GM21423 (cell line): ENCODE measurements around the gene ATP4A.

Experiments used
- ATAC-seq: cut with Tn5 transposase; IDR thresholded peaks from one replicate; pipeline ENCODE4 v1.9.1; 2021; ENCODE audit warnings: mild to moderate bottlenecking, moderate library complexity; ENCODE audit not compliant: unreplicated experiment

Gene ATP4A

DNA sequence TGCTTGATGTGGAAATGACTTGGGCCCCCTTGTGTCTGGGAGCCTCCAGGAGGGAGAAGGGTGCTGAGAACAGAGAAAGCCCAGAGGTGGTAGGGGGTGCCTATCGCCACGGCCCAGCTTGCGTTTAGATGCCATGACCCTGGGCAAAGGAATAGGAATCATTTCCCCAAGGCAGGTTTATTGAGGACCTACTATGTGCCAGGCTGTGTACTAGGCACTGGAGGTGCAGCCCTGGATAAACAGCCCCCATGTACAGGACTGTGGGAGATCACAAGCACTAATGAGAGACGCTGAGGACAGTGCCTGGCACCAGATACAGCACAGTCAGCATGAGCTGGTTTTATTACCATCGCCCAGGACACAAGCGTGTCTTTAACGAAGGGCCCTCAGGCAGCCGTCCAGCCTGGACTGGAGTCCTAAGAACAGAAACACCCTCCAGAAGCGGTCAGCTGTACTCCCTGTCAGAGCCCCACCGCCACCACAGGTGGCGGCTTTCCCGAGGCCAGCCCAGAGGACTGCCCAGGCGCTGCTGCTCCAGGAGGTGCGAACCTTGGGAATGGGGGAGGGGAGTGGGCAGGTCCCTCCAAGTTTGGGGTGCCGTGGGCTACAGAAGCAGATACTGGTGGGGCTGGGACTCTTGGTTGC lies 13.5 kb downstream of the ATP4A start:
- ATAC-seq: no peak

DNA sequence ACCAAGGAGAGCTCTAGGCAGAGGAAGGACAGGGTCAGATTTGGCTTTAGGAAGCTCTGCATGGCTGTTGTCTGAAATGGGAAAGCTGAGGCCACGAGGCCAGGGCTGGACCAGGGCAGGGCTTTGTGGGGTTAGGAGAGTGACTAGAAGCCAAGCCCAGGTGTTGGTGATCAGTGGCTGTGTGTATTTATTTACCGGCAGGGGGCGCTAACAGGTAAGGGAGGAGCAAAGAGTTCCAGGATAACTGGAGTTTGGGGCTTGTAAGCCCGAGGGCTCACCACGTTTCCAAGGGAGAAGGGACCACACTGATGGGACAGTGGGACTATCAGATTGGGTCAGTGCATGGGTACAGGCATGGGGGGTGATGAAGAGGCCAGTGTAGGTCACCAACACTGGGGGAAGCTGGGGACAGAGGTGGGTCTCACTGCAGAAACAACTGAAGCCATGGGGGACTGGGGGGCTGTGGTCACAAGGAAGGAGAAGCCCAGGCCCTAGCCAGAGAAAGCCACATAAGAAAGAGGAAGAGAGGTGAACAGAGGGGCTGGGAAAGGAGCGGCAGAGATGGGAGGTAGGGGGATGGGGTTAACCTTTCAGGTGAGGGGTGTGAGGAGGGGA lies 14.2 kb downstream of the ATP4A start:
- no peak for ATAC-seq

DNA sequence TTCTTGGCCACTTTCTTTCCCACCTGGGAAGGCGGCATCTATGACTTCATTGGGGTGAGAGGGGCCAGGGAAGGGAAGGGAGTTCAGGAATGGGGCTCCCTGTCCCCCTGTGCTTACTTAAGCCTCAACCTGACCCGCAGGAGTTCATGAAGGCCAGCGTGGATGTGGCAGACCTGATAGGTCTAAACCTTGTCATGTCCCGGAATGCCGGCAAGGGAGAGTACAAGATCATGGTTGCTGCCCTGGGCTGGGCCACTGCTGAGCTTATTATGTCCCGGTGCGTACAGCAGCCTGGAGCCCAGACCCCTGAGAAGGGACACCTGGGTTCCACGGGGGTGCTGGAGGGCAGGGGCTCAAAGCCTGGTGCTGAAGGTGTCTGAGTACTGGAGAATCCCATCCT lies 16.9 kb downstream of the ATP4A start:
- ATAC-seq: no peak

DNA sequence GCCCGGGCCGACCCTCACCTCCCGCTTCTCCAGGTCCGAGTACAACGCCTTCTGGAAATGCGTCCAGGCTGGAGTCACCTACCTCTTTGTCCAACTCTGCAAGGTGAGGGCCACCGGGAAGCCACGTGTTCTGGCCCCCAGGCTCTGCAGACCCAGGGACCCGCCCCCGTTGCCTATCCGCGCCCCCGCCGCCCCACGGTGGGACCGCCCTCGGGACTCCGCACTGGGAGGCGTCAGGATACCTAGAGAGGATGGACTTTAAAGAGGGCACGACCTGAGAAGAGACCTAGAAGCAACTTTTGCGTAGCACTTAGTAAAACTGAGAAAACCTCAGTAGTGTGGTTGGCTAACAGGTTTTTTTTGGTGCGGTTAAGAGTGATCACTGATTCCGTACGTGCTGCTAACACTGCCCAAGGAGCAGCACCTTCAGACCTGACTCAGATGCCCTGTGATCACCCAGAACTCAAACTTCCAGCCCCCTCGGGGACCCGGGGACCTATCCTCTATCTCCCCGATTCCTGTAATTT lies 17.5 kb downstream of the ATP4A start:
- peak; percentile 28 for ATAC-seq

DNA sequence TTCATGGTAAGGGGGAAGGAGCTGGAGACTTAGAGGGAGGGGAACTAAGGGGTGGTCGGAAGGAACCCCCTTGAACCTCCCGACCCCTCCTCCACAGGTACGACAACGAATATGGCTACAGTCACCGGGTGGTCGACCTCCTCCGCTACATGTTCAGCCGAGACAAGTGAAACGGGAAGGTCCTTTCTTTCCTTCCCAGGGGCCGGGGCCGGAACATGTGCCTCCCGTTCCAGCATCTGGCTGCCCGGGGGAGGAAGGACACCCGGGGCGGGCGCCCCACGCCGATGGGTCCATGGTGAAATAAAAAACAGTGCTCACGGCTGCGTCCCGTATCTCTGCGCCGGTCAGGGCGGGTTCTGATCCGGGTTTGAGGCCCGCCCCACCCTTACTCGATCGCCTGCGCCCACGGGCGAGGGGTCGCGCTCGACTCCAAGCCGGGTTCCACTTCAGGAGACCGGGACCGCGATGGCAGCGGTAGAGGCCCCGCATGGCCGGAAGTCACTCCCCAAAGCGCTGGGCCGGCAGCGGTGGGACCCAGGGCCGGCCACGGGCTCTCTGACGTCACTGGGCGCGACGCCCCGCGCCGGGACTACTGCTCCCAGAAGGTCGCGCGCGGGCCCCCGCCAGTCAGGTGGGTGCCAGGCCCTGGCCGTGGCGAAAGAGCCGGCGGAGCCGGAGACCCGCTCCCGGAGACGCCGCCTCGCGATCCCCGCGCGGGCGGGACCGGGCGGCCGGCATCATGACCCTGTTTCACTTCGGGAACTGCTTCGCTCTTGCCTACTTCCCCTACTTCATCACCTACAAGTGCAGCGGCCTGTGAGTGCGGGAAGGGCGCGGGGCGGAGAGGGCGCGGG lies 18.2 kb downstream of the ATP4A start, which contains the start of gene TMEM147:
TSS of gene TMEM147 (plus strand) at position 626 of the 854 bp plus-strand sequence. CDS start at position 740, 114 bp downstream.
- ATAC-seq: peak; percentile 84

DNA sequence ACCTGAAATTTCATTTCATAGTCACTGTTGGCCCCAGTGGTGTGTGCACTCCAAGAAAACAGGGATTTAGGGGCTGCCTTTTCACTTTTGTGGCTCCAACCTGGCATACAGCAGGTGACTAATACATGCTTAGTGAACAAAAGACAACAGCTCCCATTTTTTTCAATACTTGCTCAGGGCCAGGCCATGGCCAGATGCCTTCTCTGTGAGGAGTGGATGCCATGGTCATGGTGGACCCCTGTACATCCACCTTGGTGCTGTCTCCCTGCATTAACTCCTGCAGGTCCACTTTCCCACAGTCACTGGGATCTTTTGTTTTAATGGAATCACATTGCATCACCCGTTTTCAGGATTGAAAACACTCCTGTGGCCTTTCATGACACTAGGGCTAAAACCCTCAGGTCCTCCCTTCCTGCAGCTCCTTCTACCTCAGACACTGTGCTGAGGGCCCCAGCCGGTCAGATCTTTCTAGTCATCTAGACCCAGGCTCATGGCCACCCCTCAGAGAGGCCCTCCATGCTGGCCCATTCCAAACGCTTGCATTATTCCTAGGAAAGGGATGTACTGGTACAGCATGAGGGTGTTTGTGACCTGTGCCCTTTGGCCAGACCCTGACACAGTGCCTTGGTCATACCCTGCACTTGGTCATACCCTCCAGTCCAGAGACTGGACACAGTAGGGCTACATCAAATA lies 19.2 kb downstream of the ATP4A start:
- no peak for ATAC-seq

DNA sequence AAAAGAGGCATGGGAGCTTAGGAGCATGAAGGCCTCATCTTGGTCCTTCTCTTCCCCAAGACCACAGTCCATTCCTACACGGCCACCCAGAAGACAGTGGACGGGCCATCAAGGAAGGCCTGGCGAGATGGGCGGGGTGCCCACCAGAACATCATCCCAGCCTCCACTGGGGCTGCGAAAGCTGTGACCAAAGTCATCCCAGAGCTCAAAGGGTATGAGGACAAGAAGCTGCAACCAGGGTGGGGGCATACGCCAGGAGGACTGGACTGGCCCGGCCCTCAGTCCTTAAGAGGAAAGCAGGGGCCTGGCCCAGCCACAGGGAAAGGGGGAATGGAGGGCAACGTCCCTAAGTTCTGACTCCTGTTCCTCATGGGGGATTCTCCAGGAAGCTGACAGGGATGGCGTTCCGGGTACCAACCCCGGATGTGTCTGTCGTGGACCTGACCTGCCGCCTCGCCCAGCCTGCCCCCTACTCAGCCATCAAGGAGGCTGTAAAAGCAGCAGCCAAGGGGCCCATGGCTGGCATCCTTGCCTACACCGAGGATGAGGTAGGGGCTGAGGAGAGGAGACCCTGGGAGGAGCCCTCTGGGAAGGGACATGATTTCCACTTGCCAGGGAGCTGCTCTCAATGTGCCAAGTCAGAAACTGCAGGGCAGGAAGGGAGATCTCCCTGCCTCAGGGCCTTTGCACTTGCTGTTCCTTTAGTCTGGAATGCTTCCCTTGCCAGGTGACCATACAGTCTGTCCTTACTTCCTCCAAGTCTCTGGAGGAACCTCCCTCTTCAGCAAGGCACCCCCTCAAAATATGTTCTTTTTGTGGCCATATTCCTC lies 20.0 kb downstream of the ATP4A start:
- no peak for ATAC-seq

DNA sequence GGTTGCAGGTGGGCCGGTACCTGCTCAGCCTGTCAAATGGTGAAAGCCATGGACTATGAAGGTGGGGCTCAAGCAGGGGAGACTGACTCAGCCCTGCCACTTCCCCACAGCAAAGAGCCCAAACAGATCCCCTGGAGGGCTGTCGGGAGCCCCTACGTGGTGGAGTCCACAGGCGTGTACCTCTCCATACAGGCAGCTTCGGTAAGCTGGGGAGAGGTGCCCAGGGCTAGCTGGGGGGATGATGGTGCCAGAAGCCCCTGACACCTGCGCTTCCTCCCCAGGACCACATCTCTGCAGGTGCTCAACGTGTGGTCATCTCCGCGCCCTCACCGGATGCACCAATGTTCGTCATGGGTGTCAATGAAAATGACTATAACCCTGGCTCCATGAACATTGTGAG lies 21.2 kb downstream of the ATP4A start:
- no peak for ATAC-seq

DNA sequence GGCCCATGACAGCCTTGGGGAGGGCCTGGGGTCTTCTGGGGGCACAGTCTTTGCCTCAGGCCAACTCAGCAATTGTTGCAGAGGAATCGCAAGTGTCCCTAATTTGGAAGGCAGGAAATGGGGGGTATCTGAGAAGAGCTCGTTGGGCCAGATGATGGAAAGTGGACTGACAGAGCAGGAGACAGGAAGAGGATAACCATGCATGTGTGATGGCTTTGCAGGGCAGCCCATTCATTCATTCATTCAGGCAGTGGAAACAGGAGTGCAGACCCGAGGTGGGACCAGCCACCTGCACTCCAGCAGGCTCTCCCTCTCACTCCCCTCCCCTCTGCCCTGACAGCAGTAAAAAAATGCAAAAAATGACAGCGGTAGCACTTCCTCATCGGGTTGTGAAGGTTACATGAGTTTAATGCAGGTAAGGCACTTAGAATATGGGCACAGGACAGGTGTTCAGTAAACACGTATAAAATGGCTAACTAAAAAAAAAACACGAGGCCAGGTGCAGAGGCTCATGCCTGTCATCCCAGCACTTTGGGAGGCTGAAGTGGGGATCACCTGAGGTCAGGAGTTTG lies 23.0 kb downstream of the ATP4A start:
- ATAC-seq: no peak

DNA sequence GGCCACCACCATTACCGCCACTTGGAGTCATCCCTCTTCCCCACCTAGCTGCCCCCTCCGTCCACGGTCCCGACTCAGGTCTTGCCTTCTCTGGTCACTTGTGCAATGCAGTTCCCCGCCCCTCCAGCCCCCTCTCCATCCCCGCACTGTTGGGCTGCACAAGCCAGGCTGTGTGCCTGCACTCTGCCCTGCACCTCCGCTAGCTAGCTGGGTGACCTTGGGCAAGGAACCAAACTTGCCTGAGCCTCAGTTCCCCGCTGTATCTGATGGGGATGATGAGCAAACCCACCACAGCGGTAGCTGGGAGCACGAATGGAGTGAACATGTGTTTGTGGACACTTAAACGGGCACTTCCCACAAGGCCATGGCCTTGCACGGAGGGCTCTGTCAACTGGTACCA lies 23.6 kb downstream of the ATP4A start:
- ATAC-seq: no peak

DNA sequence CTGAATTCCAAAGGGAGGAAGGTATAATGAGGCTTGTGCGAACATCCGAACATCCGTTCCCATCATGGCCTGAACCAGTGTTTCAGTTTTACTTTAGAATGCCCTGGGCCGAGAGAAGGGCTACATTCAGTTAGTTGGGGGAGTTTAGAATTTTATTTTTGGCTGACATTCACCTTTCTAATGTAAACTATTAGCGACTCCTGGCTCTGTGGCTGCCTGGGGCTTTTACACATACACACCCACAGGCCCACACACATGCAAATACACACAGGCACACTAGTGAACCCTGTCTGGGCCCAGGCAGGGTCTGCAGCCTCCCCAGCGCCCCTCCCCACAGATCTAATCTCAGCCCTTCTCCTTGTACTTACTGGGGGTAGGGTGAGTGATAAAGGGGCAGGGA lies 24.1 kb downstream of the ATP4A start:
- ATAC-seq: no peak

DNA sequence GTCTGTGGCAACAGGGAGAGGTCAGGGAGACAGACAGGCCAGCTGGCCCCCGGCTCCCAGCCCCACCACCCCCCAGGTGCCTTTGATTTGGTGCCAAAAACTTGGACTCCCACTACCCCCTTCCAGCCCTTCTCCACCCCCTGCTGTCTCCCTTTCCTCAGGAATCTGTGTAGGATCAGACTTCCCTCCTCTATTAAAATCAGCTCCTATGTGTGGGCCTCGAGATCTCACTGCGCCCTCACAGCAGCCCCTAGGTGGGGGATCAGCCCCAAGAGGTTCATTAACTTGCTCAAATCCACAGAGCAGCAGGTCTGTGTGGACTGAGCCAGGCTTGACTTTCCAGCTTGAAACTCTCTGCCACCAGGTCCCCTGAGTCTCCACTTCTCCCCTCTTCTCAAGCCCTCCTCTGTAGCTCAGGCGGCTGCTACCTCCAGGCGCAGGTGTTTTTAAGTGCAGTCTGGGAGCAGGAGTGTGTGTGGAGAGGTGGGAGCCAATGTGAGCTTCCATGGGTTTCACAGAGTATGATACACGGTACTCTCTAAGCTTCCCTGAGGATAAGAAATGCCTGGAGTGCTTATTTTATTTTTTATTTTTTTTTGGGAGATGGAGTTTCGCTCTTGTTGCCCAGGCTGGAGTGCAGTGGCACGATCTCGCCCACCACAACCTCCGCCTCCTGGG lies 28.5 kb downstream of the ATP4A start:
- ATAC-seq: no peak

DNA sequence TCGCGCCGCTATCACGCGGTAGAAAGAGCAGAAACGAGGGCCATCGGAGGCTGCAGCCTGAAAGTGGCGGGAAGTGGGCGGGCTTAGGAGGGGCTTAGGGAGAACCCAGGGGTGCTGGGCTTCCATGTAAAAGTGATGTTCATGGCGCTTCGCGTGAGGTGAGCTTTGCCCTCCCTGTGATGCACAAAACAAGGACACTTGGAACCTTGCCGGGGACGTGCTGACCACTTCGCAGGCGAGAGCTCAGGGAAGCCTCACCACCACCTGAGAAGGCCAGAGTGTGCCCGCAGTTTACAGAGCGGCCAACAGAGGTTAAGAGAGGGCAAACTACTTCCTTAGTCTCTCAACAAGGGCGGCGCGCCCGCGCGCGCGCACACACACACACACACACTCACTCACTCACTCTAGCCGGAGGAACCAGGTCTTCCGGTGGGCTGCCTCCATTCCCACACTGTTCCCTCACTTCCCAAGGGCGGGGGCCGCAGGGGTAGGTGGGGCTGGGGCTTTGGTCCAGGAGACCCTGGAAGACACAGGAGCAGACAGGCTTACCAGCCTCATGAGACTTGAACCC lies 29.6 kb downstream of the ATP4A start:
- no peak for ATAC-seq

DNA sequence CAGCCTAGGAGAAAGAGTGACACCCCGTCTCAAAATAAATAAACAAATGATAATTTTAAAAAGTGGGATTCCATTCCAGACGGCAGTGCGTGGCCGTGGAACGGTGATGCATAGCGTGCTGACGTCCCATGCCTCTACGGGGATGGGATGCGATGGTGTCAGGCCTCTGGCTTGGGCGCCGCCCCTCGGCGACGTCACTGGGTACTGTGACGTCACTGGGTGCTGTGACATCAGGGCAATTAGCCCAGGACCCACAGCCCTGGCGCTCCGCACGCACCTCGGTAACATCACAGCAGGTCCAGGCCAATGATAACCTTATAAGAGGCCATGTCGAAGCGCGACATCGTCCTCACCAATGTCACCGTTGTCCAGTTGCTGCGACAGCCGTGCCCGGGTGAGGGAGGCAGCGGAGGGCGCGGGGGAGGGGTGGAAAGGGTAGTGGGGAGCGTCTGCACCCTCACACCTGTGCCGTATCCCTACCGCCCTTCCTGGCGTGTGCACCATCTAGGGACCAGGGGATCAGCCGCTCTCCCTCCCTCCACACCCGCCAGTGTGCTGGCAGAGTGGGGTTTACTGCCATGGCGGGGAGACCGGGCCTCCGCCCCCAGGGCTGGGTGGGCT lies 30.1 kb downstream of the ATP4A start, which contains the start of gene GAPDHS:
TSS of gene GAPDHS (plus strand) at position 256 of the 621 bp plus-strand sequence. CDS start at position 328, 72 bp downstream.
- no peak for ATAC-seq

DNA sequence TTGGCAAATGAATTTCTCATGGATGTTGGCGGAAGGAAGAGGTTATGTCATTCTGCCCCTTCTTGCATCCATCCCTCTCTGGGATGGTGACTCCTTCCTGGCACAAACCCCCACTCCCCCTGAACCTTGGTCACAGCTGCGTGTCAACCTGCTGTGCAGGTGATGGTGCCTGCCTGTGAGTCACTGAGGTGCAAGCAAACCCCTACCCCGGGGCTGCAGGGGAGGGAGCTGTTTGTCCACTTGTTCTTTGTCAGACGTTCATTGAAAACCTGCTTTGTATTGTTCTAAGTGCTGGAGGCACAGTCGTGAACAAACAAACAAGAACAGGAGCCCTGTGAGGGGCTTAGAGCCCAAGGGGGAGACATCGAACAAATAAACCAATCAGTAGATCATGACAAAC lies 32.2 kb downstream of the ATP4A start:
- ATAC-seq: no peak

DNA sequence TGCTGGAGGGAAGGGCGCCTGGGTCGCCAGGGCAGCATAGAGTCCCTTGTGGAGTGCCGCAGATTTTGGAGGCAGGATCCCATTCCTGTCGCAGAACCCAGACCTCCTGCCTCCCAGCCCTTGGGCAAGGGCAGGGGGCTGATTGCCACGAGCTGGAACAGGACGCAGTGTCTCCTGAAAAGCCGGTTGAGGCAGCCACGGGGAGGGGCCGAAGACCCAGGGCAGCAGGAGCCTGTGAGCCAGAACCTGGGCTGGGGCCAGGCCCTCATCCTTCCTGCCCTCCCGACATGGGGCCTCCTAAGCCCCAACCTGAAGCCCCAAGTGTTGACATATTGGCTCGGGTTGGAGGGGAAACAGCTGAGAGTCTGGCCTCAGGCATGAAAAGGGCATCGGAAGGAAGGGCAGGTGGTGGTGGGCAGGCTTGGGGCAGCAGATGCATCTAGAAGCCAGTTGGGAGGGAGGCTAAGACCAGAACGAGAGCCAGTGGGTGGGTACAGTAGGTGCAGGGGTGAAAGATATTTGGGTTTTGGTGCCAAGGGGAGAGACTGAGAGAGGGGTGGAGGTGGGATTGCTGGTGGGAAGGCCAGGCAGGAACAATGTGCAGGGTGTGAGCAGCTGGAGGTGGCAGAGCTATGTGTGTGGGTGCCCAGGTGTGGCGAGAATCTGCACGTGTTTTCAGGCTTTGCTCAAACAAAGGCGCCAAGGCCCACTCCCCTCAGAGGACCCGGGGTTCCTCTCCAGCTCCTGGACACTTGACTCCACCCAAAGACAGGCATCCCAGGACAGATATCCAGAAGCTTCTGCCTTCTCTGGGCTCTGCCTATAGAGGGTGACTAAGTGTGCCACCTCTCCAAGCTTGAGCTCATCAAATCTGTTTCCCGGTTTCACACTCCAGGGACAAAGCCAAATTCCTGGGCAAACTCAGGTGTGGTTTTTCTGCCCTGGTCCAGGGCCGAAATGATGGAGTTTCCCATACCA lies 33.9 kb downstream of the ATP4A start:
- no peak for ATAC-seq
